Neural cell (in vitro differentiated cells): ENCODE data around the gene RNF19B. TPM values are rescaled to one million over a fixed set of nuclear protein-coding genes. Genes with fewer than 3 reads are reported as not detected.

Experiments used
- H2AFZ ChIP-seq: fragments of 200-600, 300-800 bp; sonication (generic), shearing (Covaris generic); 2 replicates; pipeline ENCODE4 v1.6.0; 2014; ENCODE audit warnings: low read depth, mild to moderate bottlenecking, antibody characterized with exemption, low read length, moderate library complexity
- H3F3A ChIP-seq: fragments of 200-600 bp; shearing (Covaris generic); 2 replicates; pipeline ENCODE4 v1.6.1; 2016; ENCODE audit warnings: mild to moderate bottlenecking, moderate library complexity, mixed read lengths, antibody characterized with exemption, low read length; ENCODE audit not compliant: insufficient read depth, poor library complexity, severe bottlenecking
- H3K27ac ChIP-seq: fragments of 200-600, 300-800 bp; sonication (generic), shearing (Covaris generic); 2 replicates; pipeline ENCODE4 v1.5.1; 2014; ENCODE audit warnings: mild to moderate bottlenecking, low read length, moderate library complexity
- H3K27me3 ChIP-seq: fragments of 300-800, 200-600 bp; sonication (generic), shearing (Covaris generic); 2 replicates; pipeline ENCODE4 v1.6.0; 2014; ENCODE audit warnings: mild to moderate bottlenecking, low read depth, low read length, moderate library complexity; ENCODE audit not compliant: insufficient read depth
- H3K36me3 ChIP-seq: fragments of 300-800, 200-600 bp; sonication (generic), shearing (Covaris generic); 2 replicates; pipeline ENCODE4 v1.5.1; 2014; ENCODE audit warnings: mild to moderate bottlenecking, antibody characterized with exemption, low read length, moderate library complexity; ENCODE audit not compliant: insufficient read depth
- H3K4me2 ChIP-seq: fragments of 300-800, 200-600 bp; sonication (generic), shearing (Covaris generic); 2 replicates; pipeline ENCODE4 v1.6.0; 2014; ENCODE audit warnings: mild to moderate bottlenecking, low read length
- H3K4me3 ChIP-seq: fragments of 300-800, 200-600 bp; sonication (generic), shearing (Covaris generic); 2 replicates; pipeline ENCODE4 v1.5.1; 2014; ENCODE audit warnings: mild to moderate bottlenecking, low read length, moderate library complexity
- H3K79me2 ChIP-seq: fragments of 200-600 bp; shearing (Covaris generic); replicated peaks from 2 replicates; pipeline ENCODE4 v1.6.0; 2014; ENCODE audit warnings: mild to moderate bottlenecking, low read length, moderate library complexity; ENCODE audit not compliant: insufficient read depth
- H3K9ac ChIP-seq: fragments of 300-800, 200-600 bp; sonication (generic), shearing (Covaris generic); 2 replicates; pipeline ENCODE4 v1.6.1; 2016; ENCODE audit warnings: mild to moderate bottlenecking, low read length, mixed read lengths
- H3K9me2 ChIP-seq: fragments of 200-600 bp; shearing (Covaris generic); 2 replicates; pipeline ENCODE4 v1.6.1; 2016; ENCODE audit warnings: mild to moderate bottlenecking, low read length, mixed read lengths; ENCODE audit not compliant: insufficient read depth
- H3K9me3 ChIP-seq: fragments of 200-600, 300-800 bp; sonication (generic), shearing (Covaris generic); 2 replicates; pipeline ENCODE4 v1.6.1; 2016; ENCODE audit warnings: mild to moderate bottlenecking, mixed run types, low read length, moderate library complexity, mixed read lengths
- H4K20me1 ChIP-seq: fragments of 200-600 bp; shearing (Covaris generic); 2 replicates; pipeline ENCODE4 v1.6.1; 2016; ENCODE audit warnings: mild to moderate bottlenecking, mixed run types; ENCODE audit not compliant: insufficient read depth
- CTCF ChIP-seq: fragments of 450-650 bp; IDR thresholded peaks from 2 replicates; pipeline ENCODE4 v1.5.1; 2014; ENCODE audit warnings: antibody characterized with exemption, mild to moderate bottlenecking, moderate library complexity; ENCODE audit not compliant: poor library complexity, severe bottlenecking
- EP300 ChIP-seq: fragments of 450-650 bp; conservative IDR thresholded peaks from 2 replicates; pipeline ENCODE4 v1.6.1; 2014; ENCODE audit warnings: antibody characterized with exemption, mild to moderate bottlenecking, moderate library complexity; ENCODE audit not compliant: poor library complexity, severe bottlenecking
- EZH2 ChIP-seq: fragments of 200-600, 300-800 bp; shearing (Covaris generic), sonication (generic); IDR thresholded peaks from 2 replicates; pipeline ENCODE4 v1.6.1; 2014; ENCODE audit warnings: antibody characterized with exemption, low read length, borderline replicate concordance, mild to moderate bottlenecking; ENCODE audit not compliant: insufficient read depth, poor library complexity, severe bottlenecking
- MXI1 ChIP-seq: fragments of 450-650 bp; conservative IDR thresholded peaks from 2 replicates; pipeline ENCODE4 v1.6.1; 2014; ENCODE audit warnings: antibody characterized with exemption, mild to moderate bottlenecking; ENCODE audit not compliant: poor library complexity, severe bottlenecking
- POLR2AphosphoS5 ChIP-seq: IDR thresholded peaks from 2 replicates; pipeline ENCODE4 v1.6.1; 2012
- RAD21 ChIP-seq: fragments of 450-650 bp; conservative IDR thresholded peaks from 2 replicates; pipeline ENCODE4 v1.6.1; 2014; ENCODE audit warnings: antibody characterized with exemption, mild to moderate bottlenecking, moderate library complexity
- SMC3 ChIP-seq: fragments of 450-650 bp; conservative IDR thresholded peaks from 2 replicates; pipeline ENCODE4 v1.6.1; 2014; ENCODE audit warnings: antibody characterized with exemption, mild to moderate bottlenecking, moderate library complexity; ENCODE audit not compliant: poor library complexity
- TAF1 ChIP-seq: IDR thresholded peaks from 2 replicates; pipeline ENCODE4 v1.6.1; 2012; ENCODE audit warnings: low read depth
- polyA plus RNA-seq: library from polyadenylated mRNA; depleted of rRNA; stranded (reverse); fragments of >200 nt; gene quantifications from 2 replicates; pipeline ENCODE4 v1.2.3, GENCODE V29; 2014
- TF ChIP-seq, protein P1 (sequence below): IDR thresholded peaks from 2 replicates; pipeline ENCODE4 v1.6.1; 2012; ENCODE audit warnings: borderline replicate concordance

The RNF19B gene
- polyA plus RNA-seq, 1 donor from 2014 or later: 22.1 TPM

DNA sequence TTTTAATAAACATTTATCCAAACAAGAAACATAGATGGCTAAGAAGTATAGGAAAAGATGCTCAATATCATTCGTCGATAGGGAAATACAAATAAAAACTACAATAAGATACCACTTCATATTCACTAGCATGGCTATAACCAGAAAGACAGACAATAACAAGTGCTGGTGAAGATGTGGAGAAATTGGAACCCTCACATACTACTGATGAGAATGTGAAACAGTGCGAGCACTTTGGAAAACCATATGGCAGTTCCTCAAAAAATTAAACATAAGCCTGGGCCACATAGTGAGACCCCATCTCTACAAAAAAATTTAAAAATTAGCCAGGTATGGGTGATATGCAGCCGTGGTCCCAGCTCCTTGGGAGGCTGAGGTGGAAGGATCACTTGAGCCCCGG is 54.3 kb downstream of the RNF19B start:
- Histone ChIP-seq H3K4me3 (no peak overlapping the region), H3K36me3 (no peaks in the 10 kb centered on the region), H3K9me3 (no peaks in the 10 kb centered on the region), H3F3A (no peaks in the 10 kb centered on the region), H3K79me2 (no peaks in the 10 kb centered on the region), H3K27ac (no peak overlapping the region), H2AFZ (no peak overlapping the region), H3K9ac (no peak overlapping the region), H4K20me1 (no peaks in the 10 kb centered on the region), H3K9me2 (no peaks in the 10 kb centered on the region), H3K4me2 (no peak overlapping the region), H3K27me3 (no peaks in the 10 kb centered on the region)
- TF ChIP-seq MXI1: no peak
- TF ChIP-seq RAD21: no peak
- TF ChIP-seq, protein P1, sequence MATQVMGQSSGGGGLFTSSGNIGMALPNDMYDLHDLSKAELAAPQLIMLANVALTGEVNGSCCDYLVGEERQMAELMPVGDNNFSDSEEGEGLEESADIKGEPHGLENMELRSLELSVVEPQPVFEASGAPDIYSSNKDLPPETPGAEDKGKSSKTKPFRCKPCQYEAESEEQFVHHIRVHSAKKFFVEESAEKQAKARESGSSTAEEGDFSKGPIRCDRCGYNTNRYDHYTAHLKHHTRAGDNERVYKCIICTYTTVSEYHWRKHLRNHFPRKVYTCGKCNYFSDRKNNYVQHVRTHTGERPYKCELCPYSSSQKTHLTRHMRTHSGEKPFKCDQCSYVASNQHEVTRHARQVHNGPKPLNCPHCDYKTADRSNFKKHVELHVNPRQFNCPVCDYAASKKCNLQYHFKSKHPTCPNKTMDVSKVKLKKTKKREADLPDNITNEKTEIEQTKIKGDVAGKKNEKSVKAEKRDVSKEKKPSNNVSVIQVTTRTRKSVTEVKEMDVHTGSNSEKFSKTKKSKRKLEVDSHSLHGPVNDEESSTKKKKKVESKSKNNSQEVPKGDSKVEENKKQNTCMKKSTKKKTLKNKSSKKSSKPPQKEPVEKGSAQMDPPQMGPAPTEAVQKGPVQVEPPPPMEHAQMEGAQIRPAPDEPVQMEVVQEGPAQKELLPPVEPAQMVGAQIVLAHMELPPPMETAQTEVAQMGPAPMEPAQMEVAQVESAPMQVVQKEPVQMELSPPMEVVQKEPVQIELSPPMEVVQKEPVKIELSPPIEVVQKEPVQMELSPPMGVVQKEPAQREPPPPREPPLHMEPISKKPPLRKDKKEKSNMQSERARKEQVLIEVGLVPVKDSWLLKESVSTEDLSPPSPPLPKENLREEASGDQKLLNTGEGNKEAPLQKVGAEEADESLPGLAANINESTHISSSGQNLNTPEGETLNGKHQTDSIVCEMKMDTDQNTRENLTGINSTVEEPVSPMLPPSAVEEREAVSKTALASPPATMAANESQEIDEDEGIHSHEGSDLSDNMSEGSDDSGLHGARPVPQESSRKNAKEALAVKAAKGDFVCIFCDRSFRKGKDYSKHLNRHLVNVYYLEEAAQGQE: no peak
- no peak for TF ChIP-seq POLR2AphosphoS5
- TF ChIP-seq EZH2: no peak

DNA sequence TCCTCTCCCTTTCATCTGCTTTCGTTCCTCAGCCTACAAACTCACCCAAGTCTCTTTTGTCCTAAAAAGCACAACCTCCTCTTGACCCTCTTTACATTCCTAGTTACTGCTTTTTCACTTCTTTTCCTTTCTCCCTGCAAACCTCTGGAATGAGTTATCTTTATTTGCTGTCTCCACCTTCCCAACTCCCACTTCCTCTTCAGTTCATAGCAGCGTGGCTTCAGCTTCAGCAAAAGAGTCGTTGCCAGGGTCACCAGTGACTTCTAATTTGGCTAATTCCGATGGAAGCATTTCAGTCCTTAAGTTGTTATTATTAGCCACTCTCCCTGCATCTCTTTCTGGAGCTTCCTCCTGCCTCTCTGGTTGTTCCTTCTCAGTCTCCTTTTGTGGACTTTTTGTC is 57.2 kb downstream of the RNF19B start:
- Histone ChIP-seq H3K4me3 (no peak overlapping the region), H3K27ac (no peak overlapping the region), H3K9me2 (no peaks in the 10 kb centered on the region), H3K9me3 (no peaks in the 10 kb centered on the region), H3K79me2 (no peaks in the 10 kb centered on the region), H4K20me1 (no peaks in the 10 kb centered on the region), H3K4me2 (no peak overlapping the region), H3K36me3 (no peaks in the 10 kb centered on the region), H3K9ac (no peak overlapping the region), H2AFZ (no peak overlapping the region), H3F3A (no peaks in the 10 kb centered on the region), H3K27me3 (peaks cover 3% of the 10 kb centered on the region)
- TF ChIP-seq EP300 (no peak), MXI1 (no peak), RAD21 (no peak), EZH2 (no peak)
- TF ChIP-seq, protein P1: no peak

- no peak overlapping the region for H3K9ac ChIP-seq
- H3K79me2 ChIP-seq: no peaks in the 10 kb centered on the region
- no peak overlapping the region for H3K27ac ChIP-seq
- no peaks in the 10 kb centered on the region for H4K20me1 ChIP-seq
- H3K4me3 ChIP-seq: no peak overlapping the region
- H3K4me2 ChIP-seq: no peak overlapping the region
- no peaks in the 10 kb centered on the region for H3K9me2 ChIP-seq
- no peaks in the 10 kb centered on the region for H3F3A ChIP-seq
- no peaks in the 10 kb centered on the region for H3K36me3 ChIP-seq
- TF ChIP-seq RAD21: no peak
- TF ChIP-seq, protein P1: no peak
- no peak for TF ChIP-seq TAF1
- TF ChIP-seq CTCF: no peak
- TF ChIP-seq SMC3: no peak
- no peak for TF ChIP-seq MXI1
- TF ChIP-seq POLR2AphosphoS5: no peak
- TF ChIP-seq EP300: no peak
- TF ChIP-seq EZH2: no peak
- H3K27me3 ChIP-seq: peaks cover 10% of the 10 kb centered on the region
- no peak overlapping the region for H2AFZ ChIP-seq
- no peaks in the 10 kb centered on the region for H3K9me3 ChIP-seq
Observed at GRCh38 chr1:32906654-32907053, 58.0 kb downstream of the RNF19B start.
